Astrocyte (in vitro differentiated cells and primary cell): ENCODE measurements around the gene PRF1.

Experiments
- EZH2 ChIP-seq: IDR thresholded peaks from 2 replicates; pipeline ENCODE4 v1.6.1; 2012; ENCODE audit warnings: mild to moderate bottlenecking, low read length, inconsistent platforms; ENCODE audit not compliant: insufficient read depth
- TF ChIP-seq, protein P1 (sequence below): IDR thresholded peaks from 2 replicates; pipeline ENCODE4 v1.5.1; 2011; ENCODE audit warnings: low read depth, mild to moderate bottlenecking, inconsistent platforms, low read length, moderate library complexity; ENCODE audit not compliant: insufficient read depth

DNA sequence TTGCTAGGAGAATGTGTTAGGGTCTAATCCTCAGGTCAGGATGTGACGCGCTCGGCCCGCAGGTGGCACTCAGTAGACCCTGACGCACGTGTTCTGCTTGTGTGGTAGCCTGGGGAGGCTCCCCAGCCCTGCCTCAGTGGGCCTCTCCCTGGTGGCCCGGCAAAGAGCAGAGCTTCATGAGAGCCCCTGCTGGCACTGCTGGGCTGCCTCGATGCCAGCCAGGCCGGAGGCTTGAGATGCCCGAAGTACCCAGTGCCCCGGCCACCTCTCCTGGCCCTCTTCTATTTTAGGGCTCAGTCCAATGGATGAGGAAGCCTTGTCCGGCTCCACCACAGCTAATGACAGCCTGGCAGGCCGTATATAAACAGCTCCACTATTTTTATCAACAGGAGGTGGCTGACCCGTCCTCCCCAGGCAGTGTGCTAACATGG is 42.0 kb downstream of the PRF1 start:
- TF ChIP-seq, protein P1, sequence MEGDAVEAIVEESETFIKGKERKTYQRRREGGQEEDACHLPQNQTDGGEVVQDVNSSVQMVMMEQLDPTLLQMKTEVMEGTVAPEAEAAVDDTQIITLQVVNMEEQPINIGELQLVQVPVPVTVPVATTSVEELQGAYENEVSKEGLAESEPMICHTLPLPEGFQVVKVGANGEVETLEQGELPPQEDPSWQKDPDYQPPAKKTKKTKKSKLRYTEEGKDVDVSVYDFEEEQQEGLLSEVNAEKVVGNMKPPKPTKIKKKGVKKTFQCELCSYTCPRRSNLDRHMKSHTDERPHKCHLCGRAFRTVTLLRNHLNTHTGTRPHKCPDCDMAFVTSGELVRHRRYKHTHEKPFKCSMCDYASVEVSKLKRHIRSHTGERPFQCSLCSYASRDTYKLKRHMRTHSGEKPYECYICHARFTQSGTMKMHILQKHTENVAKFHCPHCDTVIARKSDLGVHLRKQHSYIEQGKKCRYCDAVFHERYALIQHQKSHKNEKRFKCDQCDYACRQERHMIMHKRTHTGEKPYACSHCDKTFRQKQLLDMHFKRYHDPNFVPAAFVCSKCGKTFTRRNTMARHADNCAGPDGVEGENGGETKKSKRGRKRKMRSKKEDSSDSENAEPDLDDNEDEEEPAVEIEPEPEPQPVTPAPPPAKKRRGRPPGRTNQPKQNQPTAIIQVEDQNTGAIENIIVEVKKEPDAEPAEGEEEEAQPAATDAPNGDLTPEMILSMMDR: no peak
- no peak for TF ChIP-seq EZH2
